ENCODE data around the gene TRMU.

TRMU gene

DNA sequence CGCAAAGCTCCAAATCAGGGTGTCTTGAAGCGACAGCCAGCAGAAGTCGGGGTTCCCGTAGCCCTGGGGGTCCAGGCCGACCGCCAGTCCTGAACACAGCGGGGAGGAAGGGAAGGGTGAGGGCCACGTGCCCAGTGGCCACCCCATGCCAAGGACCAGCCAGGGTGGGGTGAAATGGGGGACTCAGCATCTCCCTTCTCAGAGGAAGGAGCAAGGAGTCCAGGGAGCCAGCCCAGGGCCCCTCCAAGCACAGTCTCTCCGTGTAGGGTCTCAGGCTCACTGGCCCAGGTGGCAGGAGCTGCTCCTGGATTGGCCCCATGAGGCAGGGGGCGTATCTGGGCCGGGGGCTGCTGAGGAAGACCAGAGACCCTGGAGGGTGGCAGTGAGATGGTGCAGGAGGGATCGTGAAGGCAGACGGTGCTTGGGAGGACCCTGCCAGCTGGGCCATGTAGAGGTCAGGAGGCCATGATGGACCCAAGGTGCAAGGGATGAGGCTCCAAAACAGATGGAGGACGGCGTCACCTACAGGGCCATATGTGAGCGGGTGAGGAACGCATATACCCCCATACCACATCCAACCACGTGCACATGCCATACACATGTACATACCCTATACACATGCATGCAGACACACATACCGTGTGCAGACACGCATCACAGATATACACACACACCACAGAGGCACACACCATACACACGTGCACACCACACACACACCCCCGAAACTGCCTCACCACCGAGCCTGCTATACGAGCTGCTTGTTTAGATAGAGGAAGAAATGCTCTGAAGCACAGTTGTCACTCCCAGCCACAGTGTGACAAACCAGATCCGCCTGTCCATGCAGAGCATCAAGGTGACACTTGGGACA lies 34.4 kb downstream of the TRMU start:
- no peak for DNase-seq (ENCODE audit: low spot score)

DNA sequence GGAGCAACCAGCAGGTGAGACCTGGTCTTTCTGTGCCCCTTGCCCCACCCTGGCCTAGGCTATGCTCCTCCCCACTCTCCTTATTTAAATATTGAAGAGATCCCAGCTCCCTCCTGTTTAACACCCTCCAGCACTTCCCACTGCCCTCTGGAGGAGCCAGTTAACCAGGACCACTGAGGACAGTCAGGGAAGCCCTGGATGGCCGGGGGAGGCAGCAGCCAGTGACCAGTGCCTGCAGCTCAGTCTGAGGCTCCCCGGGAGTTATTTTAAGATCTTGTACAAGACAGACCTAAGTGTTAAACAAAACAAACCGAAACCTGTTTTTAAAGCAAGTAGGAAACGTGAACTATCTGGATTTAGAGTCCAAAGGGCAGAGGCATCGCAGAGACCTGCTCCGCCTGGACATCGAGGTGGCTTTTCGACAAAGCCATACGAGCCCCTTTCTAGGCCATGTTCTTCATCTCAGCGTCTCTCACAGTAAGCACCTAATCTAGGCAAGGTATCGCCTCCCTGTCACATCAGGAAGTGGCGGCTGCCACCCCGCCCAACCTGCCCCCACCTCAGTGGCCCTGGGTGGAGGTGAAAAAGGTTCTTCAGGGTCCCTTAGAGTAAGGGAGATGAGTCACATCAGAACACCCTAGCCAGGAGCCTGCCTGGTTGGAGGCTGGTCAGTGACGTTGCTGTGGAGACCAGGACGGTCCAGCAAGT lies 35.2 kb downstream of the TRMU start:
- no peak for DNase-seq (ENCODE audit: low spot score)

GRCh38 chr22:46371623-46372226 lies 36.2 kb downstream of the TRMU start:
- no peak for DNase-seq (ENCODE audit: low spot score)

- no peak for DNase-seq (ENCODE audit: low spot score)
These were observed 37.2 kb downstream of the TRMU start for GRCh38 chr22:46372686-46373085.

DNA sequence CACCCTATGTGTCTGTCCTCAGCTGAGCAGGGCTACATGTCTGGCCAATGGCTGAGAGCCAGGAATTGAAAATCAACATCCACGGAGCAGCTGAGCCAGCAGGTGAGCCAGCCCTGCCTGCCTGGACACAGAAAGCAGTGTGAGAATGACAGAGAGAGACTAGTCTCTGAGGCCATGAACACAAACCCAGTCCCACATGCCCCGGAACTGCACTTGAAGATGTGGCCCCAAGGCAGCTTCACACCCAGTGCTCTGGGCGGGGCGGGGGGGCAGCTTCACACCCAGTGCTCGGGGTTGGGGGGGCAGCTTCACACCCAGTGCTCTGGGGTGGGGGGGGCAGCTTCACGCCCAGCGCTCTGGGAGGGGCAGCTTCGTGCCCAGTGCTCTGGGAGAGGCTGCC lies 37.6 kb downstream of the TRMU start:
- no peak for DNase-seq (ENCODE audit: low spot score)

- DNase-seq (ENCODE audit: low spot score), result no peak
These were observed 38.6 kb downstream of the TRMU start for GRCh38 chr22:46373921-46374662.

DNA sequence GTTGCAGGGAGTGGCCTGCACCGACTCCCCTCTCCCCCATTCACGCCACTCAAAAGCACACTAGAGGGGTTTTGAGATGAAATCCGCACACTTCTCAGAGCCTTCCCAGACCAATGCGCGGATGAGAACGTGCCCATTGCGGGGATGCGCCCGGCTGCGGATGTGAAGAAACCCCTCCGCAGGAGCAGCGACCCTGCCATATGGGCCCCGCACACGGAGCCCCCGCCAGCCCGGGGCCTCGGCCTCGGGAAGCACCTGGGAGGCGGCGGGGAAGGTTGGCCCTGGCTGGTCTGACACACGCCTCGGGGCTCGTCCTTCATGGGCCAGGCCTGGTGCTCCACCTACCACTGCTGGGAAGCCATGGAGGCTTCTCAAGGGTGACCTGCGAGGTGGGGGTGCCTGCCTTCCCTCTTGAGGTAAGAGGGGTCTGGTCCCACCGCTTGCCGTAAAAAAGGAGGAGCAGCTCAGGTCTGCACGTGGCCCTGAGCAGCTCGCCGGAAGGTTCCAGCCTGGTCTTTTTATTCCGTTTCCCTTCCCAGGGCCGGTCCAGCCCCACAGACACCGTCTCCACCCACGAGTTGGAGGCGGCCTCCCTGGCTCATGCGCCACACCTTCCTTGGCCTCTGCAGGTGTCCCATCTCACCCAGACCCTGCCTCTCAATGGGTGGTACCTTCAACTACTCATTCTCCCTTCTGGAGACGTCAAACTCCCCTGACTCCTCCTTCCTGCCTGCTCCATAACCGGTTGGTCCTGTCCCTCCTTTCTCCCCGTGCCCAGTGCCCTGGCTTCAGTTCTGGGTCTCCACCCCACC lies 39.4 kb downstream of the TRMU start:
- DNase-seq (ENCODE audit: low spot score), result no peak

DNA sequence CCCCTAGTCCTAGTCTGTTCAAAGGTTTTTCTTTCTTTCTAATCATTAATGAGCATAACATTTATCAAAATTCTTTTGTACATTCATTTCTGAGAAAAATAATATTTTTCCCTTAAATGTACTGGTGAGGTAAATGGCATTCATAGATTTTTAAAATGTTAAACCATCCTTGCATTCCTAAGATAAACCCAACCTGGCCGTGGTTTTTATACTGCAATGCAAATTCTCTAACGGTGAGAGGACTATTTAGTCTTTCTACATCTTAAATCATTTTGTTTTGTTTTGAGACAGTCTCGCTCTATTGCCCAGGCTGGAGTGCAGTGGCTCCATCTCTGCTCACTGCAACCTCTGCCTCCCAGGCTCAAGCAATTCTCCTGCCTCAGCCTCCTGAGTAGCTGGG lies 40.6 kb downstream of the TRMU start:
- DNase-seq (ENCODE audit: low spot score), result no peak

DNA sequence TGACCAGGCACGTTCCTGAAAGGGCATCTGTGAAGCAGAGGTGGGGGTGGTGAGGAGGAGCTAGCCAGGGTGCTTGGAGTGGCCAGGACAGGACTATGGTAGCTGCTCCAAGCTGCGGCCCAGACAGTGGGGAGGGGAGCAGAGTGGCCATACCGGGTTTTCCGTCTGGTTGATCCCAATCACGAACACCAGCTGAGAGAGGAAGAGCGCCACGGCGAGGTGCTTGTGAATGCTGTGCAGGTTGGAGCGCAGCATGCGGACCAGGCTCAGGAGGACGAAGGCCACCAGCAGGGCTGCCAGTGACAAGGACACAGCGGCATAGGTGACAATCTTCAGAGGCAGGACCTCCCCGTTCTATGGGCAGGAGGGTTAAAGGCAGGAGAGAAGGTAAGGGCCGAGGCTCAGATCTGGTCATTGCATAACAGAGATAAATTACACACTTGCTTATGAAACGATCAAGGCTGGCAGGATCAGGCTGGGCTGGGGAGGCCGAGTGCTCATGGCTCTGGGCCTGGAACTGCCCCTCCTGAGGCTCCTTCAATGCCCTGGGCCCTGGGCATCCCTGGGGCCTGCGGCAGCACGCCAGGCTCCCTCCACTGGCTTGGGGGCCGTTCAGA lies 41.5 kb downstream of the TRMU start:
- DNase-seq (ENCODE audit: low spot score), result no peak

- DNase-seq (ENCODE audit: low spot score), result no peak
These were observed 42.3 kb downstream of the TRMU start for GRCh38 chr22:46377525-46378425.

- no peak for DNase-seq (ENCODE audit: low spot score)
These were observed 43.0 kb downstream of the TRMU start for GRCh38 chr22:46378426-46379065.

- no peak for DNase-seq (ENCODE audit: low spot score)
These were observed 43.8 kb downstream of the TRMU start for GRCh38 chr22:46379066-46379930.

- no peak for DNase-seq (ENCODE audit: low spot score)
These were observed 44.6 kb downstream of the TRMU start for GRCh38 chr22:46380069-46380468.

DNA sequence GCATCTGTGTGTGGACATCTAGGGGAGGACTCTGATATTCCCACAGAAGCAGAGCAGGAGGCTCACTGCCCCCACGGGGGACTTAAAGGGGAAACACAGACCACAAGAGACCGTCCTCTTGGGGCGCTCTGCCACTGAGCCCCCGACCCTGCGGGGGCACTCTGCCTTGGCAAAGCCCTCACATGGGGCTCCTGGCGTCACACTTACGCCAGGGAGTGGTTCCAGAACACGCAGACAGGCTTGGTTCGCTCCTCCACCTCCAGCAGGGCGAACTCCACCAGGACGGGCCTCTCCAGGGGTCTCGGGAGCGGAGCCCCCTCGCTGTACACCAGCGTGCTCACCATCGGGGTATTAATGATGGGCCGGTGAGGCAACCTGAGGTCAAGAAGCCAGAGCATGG lies 45.1 kb downstream of the TRMU start:
- DNase-seq (ENCODE audit: low spot score), result no peak

DNA sequence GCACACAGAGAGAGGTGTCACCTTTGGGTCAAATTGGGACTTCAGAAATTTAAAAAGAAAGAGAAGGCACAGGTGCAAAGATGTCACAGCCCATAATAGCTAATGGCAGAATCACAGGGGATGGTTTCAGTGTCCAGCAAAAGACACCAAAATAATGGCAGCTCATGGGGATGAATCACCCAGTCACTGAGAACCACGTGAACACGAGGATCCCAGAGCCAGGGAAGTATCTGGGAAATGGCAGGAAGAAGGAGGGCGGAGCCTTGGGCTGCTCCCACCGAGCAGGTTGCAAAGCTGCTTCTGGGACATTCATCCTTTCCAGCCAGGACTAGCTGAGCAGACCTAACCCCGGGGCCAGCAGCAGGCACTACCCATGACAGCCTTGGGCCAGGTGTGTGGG lies 45.6 kb downstream of the TRMU start:
- no peak for DNase-seq (ENCODE audit: low spot score)

DNA sequence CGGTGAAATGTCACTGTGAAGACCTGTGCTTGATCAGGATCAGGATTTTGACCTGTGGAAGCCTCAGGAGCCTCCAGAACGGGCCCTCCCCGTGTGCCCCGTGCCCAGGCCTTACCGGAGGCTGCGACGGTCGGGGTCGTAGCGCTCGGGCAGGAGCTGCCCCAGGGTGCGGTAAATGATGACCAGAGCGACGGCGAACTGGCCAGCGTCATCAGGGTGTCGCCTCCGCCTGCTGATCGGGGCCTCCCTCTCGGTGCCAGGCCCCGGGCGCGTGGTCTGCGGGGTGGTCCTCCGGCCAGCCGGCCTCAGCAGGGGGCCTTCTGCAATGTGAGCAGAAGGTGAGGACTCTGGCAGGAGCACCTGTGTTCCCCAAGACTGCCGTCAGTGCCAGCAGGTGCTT lies 46.2 kb downstream of the TRMU start:
- DNase-seq (ENCODE audit: low spot score), result no peak

DNA sequence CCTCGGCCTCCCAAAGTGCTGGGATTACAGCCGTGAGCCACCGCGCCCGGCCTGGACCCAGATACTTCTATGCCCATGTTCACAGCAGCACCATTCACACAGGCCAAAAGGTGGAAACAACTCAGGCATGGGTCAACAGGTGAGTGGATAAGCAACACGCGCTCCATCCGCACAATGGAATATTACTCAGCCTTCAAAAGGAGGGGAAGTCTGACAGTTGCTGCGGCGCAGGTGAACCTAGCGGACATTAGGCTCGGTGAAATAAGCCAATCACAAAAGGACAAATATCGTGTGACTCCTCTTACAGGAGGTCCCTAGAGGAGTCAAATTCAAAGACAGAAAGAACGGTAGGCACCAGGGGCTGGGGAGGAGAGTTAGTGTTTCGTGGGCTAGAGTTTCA lies 47.0 kb downstream of the TRMU start:
- DNase-seq (ENCODE audit: low spot score), result no peak

- no peak for DNase-seq (ENCODE audit: low spot score)
These were observed 50.8 kb downstream of the TRMU start for GRCh38 chr22:46386312-46386711.

DNA sequence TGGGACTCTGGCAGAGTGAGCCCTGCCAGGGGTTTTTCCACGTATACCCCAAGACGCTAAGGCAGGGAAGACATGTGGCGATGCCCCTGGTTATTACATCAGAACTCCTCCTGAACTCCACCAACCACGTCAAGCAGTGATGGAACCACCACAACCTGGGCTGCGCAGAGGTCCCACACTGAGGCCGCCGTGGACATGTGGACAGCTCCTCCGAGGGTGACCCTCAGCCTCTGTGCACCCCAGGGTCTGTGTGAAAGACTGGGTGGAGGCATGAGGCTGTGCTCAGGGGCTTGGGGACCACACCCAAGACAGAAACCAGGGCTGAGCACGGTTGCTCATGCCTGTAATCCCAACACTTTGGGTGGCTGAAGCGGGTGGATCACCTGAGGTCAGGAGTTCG lies 52.2 kb downstream of the TRMU start:
- no peak for DNase-seq (ENCODE audit: low spot score)
